Neural cell (in vitro differentiated cells): ENCODE measurements around the gene HHLA2.

ENCODE experiments used
- EP300 ChIP-seq: fragments of 450-650 bp; conservative IDR thresholded peaks from 2 replicates; pipeline ENCODE4 v1.6.1; 2014; ENCODE audit warnings: antibody characterized with exemption, mild to moderate bottlenecking, moderate library complexity; ENCODE audit not compliant: poor library complexity, severe bottlenecking
- EZH2 ChIP-seq: fragments of 200-600, 300-800 bp; shearing (Covaris generic), sonication (generic); IDR thresholded peaks from 2 replicates; pipeline ENCODE4 v1.6.1; 2014; ENCODE audit warnings: antibody characterized with exemption, low read length, borderline replicate concordance, mild to moderate bottlenecking; ENCODE audit not compliant: insufficient read depth, poor library complexity, severe bottlenecking
- SMC3 ChIP-seq: fragments of 450-650 bp; conservative IDR thresholded peaks from 2 replicates; pipeline ENCODE4 v1.6.1; 2014; ENCODE audit warnings: antibody characterized with exemption, mild to moderate bottlenecking, moderate library complexity; ENCODE audit not compliant: poor library complexity
- TF ChIP-seq, protein P1 (sequence below): fragments of 450-650 bp; IDR thresholded peaks from 2 replicates; pipeline ENCODE4 v1.5.1; 2014; ENCODE audit warnings: antibody characterized with exemption, mild to moderate bottlenecking, moderate library complexity; ENCODE audit not compliant: poor library complexity, severe bottlenecking
- TF ChIP-seq, protein P2 (sequence below): IDR thresholded peaks from 2 replicates; pipeline ENCODE4 v1.6.1; 2012; ENCODE audit warnings: borderline replicate concordance

DNA sequence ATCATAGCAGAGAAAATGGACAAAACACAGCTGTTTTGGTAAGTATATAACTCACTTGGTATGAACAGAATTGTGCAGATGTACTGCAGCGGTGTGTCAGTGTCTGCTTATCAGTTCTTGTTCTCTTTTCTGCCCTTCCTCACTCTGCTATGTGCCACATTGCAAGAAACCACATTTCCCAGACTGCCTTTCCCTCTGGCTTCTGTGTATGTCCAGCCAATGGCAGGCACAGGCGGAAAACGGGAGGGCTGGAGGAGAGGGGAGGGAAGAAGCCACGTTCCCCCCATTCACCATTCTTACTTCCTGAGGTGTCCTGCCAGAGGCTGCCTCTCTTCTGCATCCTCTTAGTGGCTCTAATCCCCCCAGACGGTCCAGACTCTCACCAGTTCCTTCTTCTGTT, 15.4 kb downstream of the HHLA2 start:
- TF ChIP-seq, protein P1, sequence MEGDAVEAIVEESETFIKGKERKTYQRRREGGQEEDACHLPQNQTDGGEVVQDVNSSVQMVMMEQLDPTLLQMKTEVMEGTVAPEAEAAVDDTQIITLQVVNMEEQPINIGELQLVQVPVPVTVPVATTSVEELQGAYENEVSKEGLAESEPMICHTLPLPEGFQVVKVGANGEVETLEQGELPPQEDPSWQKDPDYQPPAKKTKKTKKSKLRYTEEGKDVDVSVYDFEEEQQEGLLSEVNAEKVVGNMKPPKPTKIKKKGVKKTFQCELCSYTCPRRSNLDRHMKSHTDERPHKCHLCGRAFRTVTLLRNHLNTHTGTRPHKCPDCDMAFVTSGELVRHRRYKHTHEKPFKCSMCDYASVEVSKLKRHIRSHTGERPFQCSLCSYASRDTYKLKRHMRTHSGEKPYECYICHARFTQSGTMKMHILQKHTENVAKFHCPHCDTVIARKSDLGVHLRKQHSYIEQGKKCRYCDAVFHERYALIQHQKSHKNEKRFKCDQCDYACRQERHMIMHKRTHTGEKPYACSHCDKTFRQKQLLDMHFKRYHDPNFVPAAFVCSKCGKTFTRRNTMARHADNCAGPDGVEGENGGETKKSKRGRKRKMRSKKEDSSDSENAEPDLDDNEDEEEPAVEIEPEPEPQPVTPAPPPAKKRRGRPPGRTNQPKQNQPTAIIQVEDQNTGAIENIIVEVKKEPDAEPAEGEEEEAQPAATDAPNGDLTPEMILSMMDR, result no peak
- TF ChIP-seq, protein P2, sequence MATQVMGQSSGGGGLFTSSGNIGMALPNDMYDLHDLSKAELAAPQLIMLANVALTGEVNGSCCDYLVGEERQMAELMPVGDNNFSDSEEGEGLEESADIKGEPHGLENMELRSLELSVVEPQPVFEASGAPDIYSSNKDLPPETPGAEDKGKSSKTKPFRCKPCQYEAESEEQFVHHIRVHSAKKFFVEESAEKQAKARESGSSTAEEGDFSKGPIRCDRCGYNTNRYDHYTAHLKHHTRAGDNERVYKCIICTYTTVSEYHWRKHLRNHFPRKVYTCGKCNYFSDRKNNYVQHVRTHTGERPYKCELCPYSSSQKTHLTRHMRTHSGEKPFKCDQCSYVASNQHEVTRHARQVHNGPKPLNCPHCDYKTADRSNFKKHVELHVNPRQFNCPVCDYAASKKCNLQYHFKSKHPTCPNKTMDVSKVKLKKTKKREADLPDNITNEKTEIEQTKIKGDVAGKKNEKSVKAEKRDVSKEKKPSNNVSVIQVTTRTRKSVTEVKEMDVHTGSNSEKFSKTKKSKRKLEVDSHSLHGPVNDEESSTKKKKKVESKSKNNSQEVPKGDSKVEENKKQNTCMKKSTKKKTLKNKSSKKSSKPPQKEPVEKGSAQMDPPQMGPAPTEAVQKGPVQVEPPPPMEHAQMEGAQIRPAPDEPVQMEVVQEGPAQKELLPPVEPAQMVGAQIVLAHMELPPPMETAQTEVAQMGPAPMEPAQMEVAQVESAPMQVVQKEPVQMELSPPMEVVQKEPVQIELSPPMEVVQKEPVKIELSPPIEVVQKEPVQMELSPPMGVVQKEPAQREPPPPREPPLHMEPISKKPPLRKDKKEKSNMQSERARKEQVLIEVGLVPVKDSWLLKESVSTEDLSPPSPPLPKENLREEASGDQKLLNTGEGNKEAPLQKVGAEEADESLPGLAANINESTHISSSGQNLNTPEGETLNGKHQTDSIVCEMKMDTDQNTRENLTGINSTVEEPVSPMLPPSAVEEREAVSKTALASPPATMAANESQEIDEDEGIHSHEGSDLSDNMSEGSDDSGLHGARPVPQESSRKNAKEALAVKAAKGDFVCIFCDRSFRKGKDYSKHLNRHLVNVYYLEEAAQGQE, result no peak
- TF ChIP-seq EP300 (no peak), EZH2 (no peak), SMC3 (no peak)
